K562 (cell line): ENCODE results near the gene GPR55. TPM values are rescaled to one million over a fixed set of nuclear protein-coding genes. Genes with fewer than 3 reads are reported as not detected.

Experiments used
- ATAC-seq: fragments of 200-7000 bp; cut with Tn5 transposase; 3 replicates; pipeline ENCODE4 v1.9.1; 2020; ENCODE audit warnings: moderate library complexity
- BruUV-seq: library from RNA; stranded (reverse); fragments of 400-500 nt; replicated peaks from 2 replicates; lab custom pipeline; 2021; lab: Mats Ljungman, UMichigan
- CTCF ChIA-PET: fragments of 300-600 bp; formaldehyde crosslinking; extraction: SDS; loops from one replicate; lab custom pipeline; 2021; ENCODE audit warnings: low intra/inter-chr PET ratio; lab: Yijun Ruan, JAX
- POLR2A ChIA-PET: fragments of 300-600, 350-650 bp; sonication (Branson Sonifier 250); formaldehyde crosslinking; extraction: SDS; loops from one replicate; lab custom pipeline; 2021; ENCODE audit warnings: antibody characterized with exemption, inconsistent platforms; lab: Yijun Ruan, JAX
- DNase-seq, 4 experiments: peaks; one replicate each; pipeline versions ENCODE4 v3.0.0 to v3.0.0-alpha.2; 2011 to 2018; ENCODE audit warnings: low spot score in 3 of 4, mixed read lengths in 3 of 4; ENCODE audit errors: extremely low read depth in 1 of 4
- FAIRE-seq: peaks from 2 replicates; lab custom pipeline; 2011; peaks lifted over from hg19 to GRCh38; lab: Jason Lieb, UNC
- H2AFZ ChIP-seq: 2 replicates; pipeline ENCODE4 v1.6.0; 2011; ENCODE audit warnings: low read depth, low read length, control low read depth, inconsistent platforms
- H3K27ac ChIP-seq: fragments of 200-600 bp; 3 replicates; pipeline ENCODE4 v1.8.0; 2011; ENCODE audit warnings: low read depth, mild to moderate bottlenecking, control low read depth, inconsistent platforms, low read length, moderate library complexity, mixed read lengths; ENCODE audit errors: extremely low read depth
- H3K27me3 ChIP-seq, 2 experiments: fragments of 300-600 bp in 1 of 2; 2 replicates in 1 of 2; 3 replicates in 1 of 2; pipeline versions ENCODE4 v1.6.0 to v1.8.0; 2011; ENCODE audit warnings: inconsistent platforms in 2 of 2, low read length in 2 of 2, mild to moderate bottlenecking in 1 of 2, mixed read lengths in 1 of 2, moderate library complexity in 1 of 2; ENCODE audit not compliant: control insufficient read depth in 2 of 2, insufficient read depth in 2 of 2
- H3K36me3 ChIP-seq: fragments of 300-600 bp; 3 replicates; pipeline ENCODE4 v1.8.0; 2011; ENCODE audit warnings: mild to moderate bottlenecking, low read length, inconsistent platforms; ENCODE audit not compliant: control insufficient read depth, insufficient read depth
- H3K4me1 ChIP-seq, 2 experiments: fragments of 200-600 bp in 1 of 2; replicated peaks in 1 of 2; 2 replicates in 1 of 2; 3 replicates in 1 of 2; pipeline versions ENCODE4 v1.5.1 to v1.8.0; 2011; ENCODE audit warnings: inconsistent platforms in 2 of 2, low read length in 2 of 2, mild to moderate bottlenecking in 1 of 2, mixed read lengths in 1 of 2, moderate library complexity in 1 of 2; ENCODE audit not compliant: control insufficient read depth in 2 of 2, insufficient read depth in 2 of 2
- H3K4me2 ChIP-seq: 2 replicates; pipeline ENCODE4 v1.6.1; 2011; ENCODE audit warnings: low read length, control low read depth, inconsistent platforms, mixed read lengths; ENCODE audit not compliant: insufficient read depth
- H3K4me3 ChIP-seq: fragments of 200-600 bp; sonication (generic), shearing (Covaris generic); 2 replicates; pipeline ENCODE4 v1.5.1; 2016; ENCODE audit warnings: control low read depth, inconsistent platforms
- H3K79me2 ChIP-seq: fragments of 200-600 bp; 3 replicates; pipeline ENCODE4 v1.8.0; 2011; ENCODE audit warnings: low read length, inconsistent platforms; ENCODE audit not compliant: control insufficient read depth, insufficient read depth
- H3K9ac ChIP-seq, 2 experiments: 2 replicates each; pipeline versions ENCODE4 v1.6.0 to v1.6.1; 2011; ENCODE audit warnings: low read depth in 2 of 2, low read length in 2 of 2, control low read depth in 1 of 2, inconsistent platforms in 1 of 2, mild to moderate bottlenecking in 1 of 2, mixed read lengths in 1 of 2; ENCODE audit not compliant: insufficient read depth in 1 of 2
- H3K9me1 ChIP-seq: one replicate; pipeline ENCODE4 v1.6.0; 2011; ENCODE audit warnings: inconsistent platforms, mild to moderate bottlenecking, low read length, moderate library complexity; ENCODE audit not compliant: control insufficient read depth, insufficient read depth
- H3K9me3 ChIP-seq: replicated peaks from 2 replicates; pipeline ENCODE4 v1.5.1; 2011; ENCODE audit warnings: low read depth, low read length, inconsistent platforms; ENCODE audit not compliant: control insufficient read depth, insufficient read depth
- H4K20me1 ChIP-seq: replicated peaks from 2 replicates; pipeline ENCODE4 v1.6.1; 2011; ENCODE audit warnings: low read length, inconsistent platforms, mixed read lengths; ENCODE audit not compliant: control insufficient read depth, insufficient read depth
- ARID3B ChIP-seq: fragments of 250-450 bp; sonication (Bioruptor Pico); IDR thresholded peaks from 2 replicates; pipeline ENCODE4 v1.4.0; 2020; ENCODE audit warnings: borderline replicate concordance
- CCAR2 ChIP-seq: fragments of 200-400 bp; formaldehyde crosslinking; IDR thresholded peaks from 2 replicates; pipeline ENCODE4 v1.6.1; 2017; ENCODE audit warnings: mild to moderate bottlenecking, low read depth, low read length
- GABPB1 ChIP-seq: sonication (generic); formaldehyde crosslinking; IDR thresholded peaks from 2 replicates; pipeline ENCODE4 v1.8.0; 2022; ENCODE audit warnings: mild to moderate bottlenecking, missing genetic modification reagents
- MTA3 ChIP-seq: fragments of 450-650 bp; formaldehyde crosslinking; IDR thresholded peaks from 2 replicates; pipeline ENCODE4 v1.6.1; 2017; ENCODE audit warnings: mild to moderate bottlenecking, borderline replicate concordance
- PCBP1 ChIP-seq: fragments of 200-400 bp; formaldehyde crosslinking; IDR thresholded peaks from 2 replicates; pipeline ENCODE4 v1.6.1; 2018; ENCODE audit warnings: mild to moderate bottlenecking, low read depth, low read length; ENCODE audit not compliant: poor library complexity, severe bottlenecking
- ZBED1 ChIP-seq: IDR thresholded peaks from 2 replicates; pipeline ENCODE4 v1.6.1; 2014
- ZNF134 ChIP-seq: fragments of 250-450 bp; sonication (Bioruptor Pico); conservative IDR thresholded peaks from 2 replicates; pipeline ENCODE4 v1.4.0; 2020
- ZNF239 ChIP-seq: fragments of 250-450 bp; sonication (Bioruptor Pico); IDR thresholded peaks from 2 replicates; pipeline ENCODE4 v1.4.0; 2020; ENCODE audit warnings: mild to moderate bottlenecking
- ZNF609 ChIP-seq: sonication (generic); formaldehyde crosslinking; IDR thresholded peaks from 2 replicates; pipeline ENCODE4 v1.8.1; 2023; ENCODE audit warnings: missing genetic modification reagents, mild to moderate bottlenecking, borderline replicate concordance
- ZNF764 ChIP-seq: fragments of 250-450 bp; sonication (Bioruptor Pico); IDR thresholded peaks from 2 replicates; pipeline ENCODE4 v1.4.0; 2020; ENCODE audit warnings: low read depth, mild to moderate bottlenecking, moderate library complexity
- ZNF766 ChIP-seq: fragments of 200-800 bp; sonication (Bioruptor generic); conservative IDR thresholded peaks from 2 replicates; pipeline ENCODE4 v1.6.1; 2016; ENCODE audit warnings: missing genetic modification characterization, missing compliant biosample characterization
- ZNF79 ChIP-seq: fragments of 250-450 bp; sonication (Bioruptor Pico); IDR thresholded peaks from 2 replicates; pipeline ENCODE4 v1.4.0; 2020; ENCODE audit warnings: low read depth, mild to moderate bottlenecking, moderate library complexity
- WGBS: fragments of 100-300 bp; shearing (Covaris generic); methylation state at CpG from one replicate; pipeline ENCODE4 v1.1.6; 2016; ENCODE audit warnings: low coverage, mixed read lengths; ENCODE audit not compliant: insufficient coverage; ENCODE audit errors: missing lambda C conversion rate; 5-methylcytosine and 5-hydroxymethylcytosine counted together
- in situ Hi-C: fragments of 300-500 bp; cut with MboI; formaldehyde crosslinking; loops from 4 replicates; pipeline ENCODE4 v1.15.0; 2018; ENCODE audit warnings: inconsistent platforms, mixed read lengths
- intact Hi-C: fragments of 100-400 bp; cut with micrococcal nuclease; formaldehyde crosslinking; loops from 2 replicates; pipeline ENCODE4 v1.14.2; 2022
- polyA plus RNA-seq, 8 experiments: library from polyadenylated mRNA; depleted of rRNA in 4 of 8; stranded (reverse) in 5 of 8; unstranded in 3 of 8; fragments of >200 nt; fragmentation: Nextera tagmentation in 2 of 8; fragmentation: Illumina TruSeq in 1 of 8; extraction: Ambion mirVana in 2 of 8; extraction: Trizol in 1 of 8; gene quantifications; 2 replicates each; pipeline versions ENCODE4 v1.2.1 to v1.2.3, GENCODE V29; 2011 to 2014; ENCODE audit warnings: inconsistent platforms in 1 of 8, missing spikeins in 1 of 8
- total RNA-seq, 7 experiments: library from RNA; depleted of rRNA in 6 of 7; stranded (reverse); fragments of >200 nt in 6 of 7; fragmentation: Illumina TruSeq in 2 of 7; extraction: Trizol in 2 of 7; gene quantifications; 2 replicates each; pipeline versions ENCODE4 v1.2.1 to v1.2.3, GENCODE V29; 2011 to 2021; ENCODE audit warnings: low replicate concordance in 1 of 7
- TF ChIP-seq, protein P1 (sequence below): sonication (generic); formaldehyde crosslinking; IDR thresholded peaks from 2 replicates; pipeline ENCODE4 v1.8.0; 2022; ENCODE audit warnings: mild to moderate bottlenecking, missing genetic modification reagents, borderline replicate concordance

The GPR55 gene
- total and polyA plus RNA-seq, 9 of the 15 experiments (the other 6 are each of a cell fraction or from before 2014, with no cell fraction given) = 0.11 to 0.49 (median 0.27) TPM

DNA sequence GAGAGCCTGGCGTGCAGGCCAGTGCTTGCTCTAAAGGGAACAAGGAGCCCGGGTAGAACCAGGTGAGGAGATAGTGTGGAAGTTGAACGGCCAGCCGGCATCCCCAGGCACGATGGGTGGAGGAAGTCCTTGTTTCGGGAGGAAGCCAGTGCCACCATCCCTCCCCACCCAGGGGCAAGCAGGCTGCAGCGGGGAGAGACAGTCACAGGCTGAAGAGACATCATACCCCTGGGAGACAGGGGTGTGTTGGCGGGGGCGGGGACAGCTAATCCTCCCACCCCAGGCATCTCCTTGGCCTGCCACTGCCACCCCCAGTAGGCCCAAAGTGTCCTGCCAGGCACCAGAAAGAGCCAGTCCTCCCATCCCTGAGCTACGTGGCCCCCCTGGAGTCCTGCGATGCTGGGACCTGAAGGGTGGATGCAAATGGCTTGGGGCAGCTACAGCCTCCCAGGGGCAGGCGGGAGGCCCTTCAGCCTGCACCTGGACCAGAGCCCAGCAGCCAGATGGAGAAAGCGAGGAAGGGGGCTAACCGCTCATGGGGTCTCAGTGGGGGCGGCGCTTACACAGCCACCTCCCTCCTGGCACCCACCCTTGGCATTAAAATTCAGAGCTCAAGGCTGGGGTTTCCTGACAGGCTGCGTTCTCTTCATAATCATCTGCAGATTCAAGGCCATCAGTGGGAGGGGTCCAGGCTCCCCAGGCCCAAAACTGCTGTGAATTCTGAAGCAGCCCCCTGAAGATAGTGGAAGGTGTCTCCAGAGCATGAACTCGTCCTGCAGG is 14.8 kb upstream of the GPR55 start:
- Histone ChIP-seq H4K20me1 (no peaks in the 10 kb centered on the region), H3K27ac (no peak overlapping the region), H3K36me3 (no peaks in the 10 kb centered on the region), H3K4me1 (no peaks in the 10 kb centered on the region; a peak in 2 of 5 replicates), H3K79me2 (no peaks in the 10 kb centered on the region), H3K4me3 (no peak overlapping the region), H3K27me3 (peaks cover 2 to 40% of the 10 kb centered on the region in 2 experiments; a peak in 3 of 5 replicates), H3K9me3 (no peaks in the 10 kb centered on the region), H2AFZ (no peak overlapping the region), H3K9ac (no peak overlapping the region), H3K4me2 (no peak overlapping the region), H3K9me1 (no peaks in the 10 kb centered on the region)
- ATAC-seq = no peak
- POLR2A ChIA-PET = interaction anchor here (1.0 kb wide), 1 partner anchor 12 kb away, joined by 4 read pairs; no protein-coding TSS in a partner anchor
- CTCF ChIA-PET = no interaction called here
- no peak for TF ChIP-seq ARID3B
- no peak for TF ChIP-seq GABPB1
- TF ChIP-seq ZNF764 = no peak
- TF ChIP-seq CCAR2 = no peak
- no peak for TF ChIP-seq ZNF239 (CRISPR knock-in tag)
- TF ChIP-seq ZNF79 (CRISPR knock-in tag) = no peak
- TF ChIP-seq ZBED1 = no peak
- TF ChIP-seq, protein P1, sequence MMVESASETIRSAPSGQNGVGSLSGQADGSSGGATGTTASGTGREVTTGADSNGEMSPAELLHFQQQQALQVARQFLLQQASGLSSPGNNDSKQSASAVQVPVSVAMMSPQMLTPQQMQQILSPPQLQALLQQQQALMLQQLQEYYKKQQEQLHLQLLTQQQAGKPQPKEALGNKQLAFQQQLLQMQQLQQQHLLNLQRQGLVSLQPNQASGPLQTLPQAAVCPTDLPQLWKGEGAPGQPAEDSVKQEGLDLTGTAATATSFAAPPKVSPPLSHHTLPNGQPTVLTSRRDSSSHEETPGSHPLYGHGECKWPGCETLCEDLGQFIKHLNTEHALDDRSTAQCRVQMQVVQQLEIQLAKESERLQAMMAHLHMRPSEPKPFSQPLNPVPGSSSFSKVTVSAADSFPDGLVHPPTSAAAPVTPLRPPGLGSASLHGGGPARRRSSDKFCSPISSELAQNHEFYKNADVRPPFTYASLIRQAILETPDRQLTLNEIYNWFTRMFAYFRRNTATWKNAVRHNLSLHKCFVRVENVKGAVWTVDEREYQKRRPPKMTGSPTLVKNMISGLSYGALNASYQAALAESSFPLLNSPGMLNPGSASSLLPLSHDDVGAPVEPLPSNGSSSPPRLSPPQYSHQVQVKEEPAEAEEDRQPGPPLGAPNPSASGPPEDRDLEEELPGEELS (CRISPR knock-in tag) = no peak
- TF ChIP-seq ZNF134 (CRISPR knock-in tag) = no peak
- no peak for TF ChIP-seq ZNF766 (CRISPR knock-in tag)
- TF ChIP-seq ZNF609 = no peak
- no peak for TF ChIP-seq MTA3
- TF ChIP-seq PCBP1 = no peak
- BruUV-seq = no TSS peak
- in situ Hi-C loops = no loop called here
- DNase-seq = no peak
- intact Hi-C loops = no loop called here
- no peak for FAIRE-seq
- WGBS = 6% methylated on average over 15 of the region's 18 CpGs
